ENCODE data around the gene WSCD2.

WSCD2 gene

DNA sequence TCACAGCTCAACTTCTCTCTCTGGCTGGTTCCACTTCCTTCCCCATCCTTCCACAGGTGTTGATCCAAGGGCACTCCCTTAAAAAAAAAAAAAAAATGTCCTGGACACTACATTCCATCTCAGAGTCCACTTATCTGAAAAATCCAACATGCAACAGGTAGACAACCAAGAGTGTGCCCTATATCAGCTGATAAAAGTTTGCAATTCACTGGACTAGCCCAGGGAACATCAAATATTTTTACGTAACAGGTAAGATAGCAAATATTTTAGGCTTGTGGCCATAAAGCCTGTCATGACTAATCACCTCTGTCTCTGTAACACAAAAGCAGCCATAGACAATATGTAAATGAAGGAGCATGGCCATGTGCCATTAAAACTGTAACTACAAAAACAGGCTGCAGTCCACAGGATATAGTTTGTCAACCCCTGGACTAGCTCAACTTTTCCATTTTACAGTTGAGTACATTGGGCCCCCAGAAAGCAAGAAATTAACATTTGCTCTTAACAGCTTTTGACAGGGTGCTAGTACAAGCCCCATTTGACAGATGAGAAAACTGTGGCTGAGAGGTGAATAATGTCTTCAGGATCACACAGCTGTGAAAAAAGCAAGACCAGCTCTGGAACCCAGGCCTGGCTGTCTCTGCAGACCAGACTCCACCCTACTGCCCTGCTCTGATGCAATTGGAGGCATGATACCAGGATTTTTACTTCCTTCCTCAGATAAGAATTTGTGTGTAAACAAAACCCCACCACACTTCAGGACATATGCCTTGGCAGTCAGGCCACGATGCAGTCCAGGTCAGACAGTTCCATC, 141.2 kb downstream of the WSCD2 start:
- intact Hi-C loops (cut with DNase I; ENCODE audit: low total_unique reads), result no loop called here
- H3K27me3 ChIP-seq, result no peaks in the 10 kb centered on the region
- peaks cover 0 to 7% (median 0%) of the 10 kb centered on the region in 3 donors for H3K9me3 ChIP-seq
- H3K36me3 ChIP-seq, result no peaks in the 10 kb centered on the region
- DNase-seq, result no peak
- no peak overlapping the region for H3K4me3 ChIP-seq
- TF ChIP-seq, protein P1, sequence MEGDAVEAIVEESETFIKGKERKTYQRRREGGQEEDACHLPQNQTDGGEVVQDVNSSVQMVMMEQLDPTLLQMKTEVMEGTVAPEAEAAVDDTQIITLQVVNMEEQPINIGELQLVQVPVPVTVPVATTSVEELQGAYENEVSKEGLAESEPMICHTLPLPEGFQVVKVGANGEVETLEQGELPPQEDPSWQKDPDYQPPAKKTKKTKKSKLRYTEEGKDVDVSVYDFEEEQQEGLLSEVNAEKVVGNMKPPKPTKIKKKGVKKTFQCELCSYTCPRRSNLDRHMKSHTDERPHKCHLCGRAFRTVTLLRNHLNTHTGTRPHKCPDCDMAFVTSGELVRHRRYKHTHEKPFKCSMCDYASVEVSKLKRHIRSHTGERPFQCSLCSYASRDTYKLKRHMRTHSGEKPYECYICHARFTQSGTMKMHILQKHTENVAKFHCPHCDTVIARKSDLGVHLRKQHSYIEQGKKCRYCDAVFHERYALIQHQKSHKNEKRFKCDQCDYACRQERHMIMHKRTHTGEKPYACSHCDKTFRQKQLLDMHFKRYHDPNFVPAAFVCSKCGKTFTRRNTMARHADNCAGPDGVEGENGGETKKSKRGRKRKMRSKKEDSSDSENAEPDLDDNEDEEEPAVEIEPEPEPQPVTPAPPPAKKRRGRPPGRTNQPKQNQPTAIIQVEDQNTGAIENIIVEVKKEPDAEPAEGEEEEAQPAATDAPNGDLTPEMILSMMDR (IDR thresholded peaks at IDR 0.05), result no peak
- no peaks in the 10 kb centered on the region for H3K4me1 ChIP-seq
- no peak overlapping the region for H3K27ac ChIP-seq

DNA sequence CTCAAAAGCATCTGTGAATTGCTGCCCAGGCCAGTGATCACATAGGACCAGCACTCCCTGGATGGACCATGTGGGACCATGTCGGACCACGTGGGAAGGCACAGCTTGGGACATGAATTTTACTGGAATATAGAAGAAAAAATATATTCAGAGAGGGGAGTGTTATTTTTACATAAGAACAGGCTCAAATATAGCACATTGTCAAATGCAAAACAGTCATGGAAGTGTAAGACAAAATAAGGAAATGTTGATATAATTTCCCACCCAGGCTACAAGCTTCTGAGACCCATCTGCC, 141.7 kb downstream of the WSCD2 start:
- Histone ChIP-seq H3K27ac (no peak overlapping the region), H3K36me3 (no peaks in the 10 kb centered on the region), H3K9me3 (peaks cover 0 to 7% (median 0%) of the 10 kb centered on the region in 3 donors), H3K27me3 (no peaks in the 10 kb centered on the region), H3K4me3 (no peak overlapping the region), H3K4me1 (no peaks in the 10 kb centered on the region)
- no peak for DNase-seq
- intact Hi-C loops (cut with DNase I; ENCODE audit: low total_unique reads), result no loop called here
- TF ChIP-seq, protein P1 (IDR thresholded peaks at IDR 0.05), result no peak

DNA sequence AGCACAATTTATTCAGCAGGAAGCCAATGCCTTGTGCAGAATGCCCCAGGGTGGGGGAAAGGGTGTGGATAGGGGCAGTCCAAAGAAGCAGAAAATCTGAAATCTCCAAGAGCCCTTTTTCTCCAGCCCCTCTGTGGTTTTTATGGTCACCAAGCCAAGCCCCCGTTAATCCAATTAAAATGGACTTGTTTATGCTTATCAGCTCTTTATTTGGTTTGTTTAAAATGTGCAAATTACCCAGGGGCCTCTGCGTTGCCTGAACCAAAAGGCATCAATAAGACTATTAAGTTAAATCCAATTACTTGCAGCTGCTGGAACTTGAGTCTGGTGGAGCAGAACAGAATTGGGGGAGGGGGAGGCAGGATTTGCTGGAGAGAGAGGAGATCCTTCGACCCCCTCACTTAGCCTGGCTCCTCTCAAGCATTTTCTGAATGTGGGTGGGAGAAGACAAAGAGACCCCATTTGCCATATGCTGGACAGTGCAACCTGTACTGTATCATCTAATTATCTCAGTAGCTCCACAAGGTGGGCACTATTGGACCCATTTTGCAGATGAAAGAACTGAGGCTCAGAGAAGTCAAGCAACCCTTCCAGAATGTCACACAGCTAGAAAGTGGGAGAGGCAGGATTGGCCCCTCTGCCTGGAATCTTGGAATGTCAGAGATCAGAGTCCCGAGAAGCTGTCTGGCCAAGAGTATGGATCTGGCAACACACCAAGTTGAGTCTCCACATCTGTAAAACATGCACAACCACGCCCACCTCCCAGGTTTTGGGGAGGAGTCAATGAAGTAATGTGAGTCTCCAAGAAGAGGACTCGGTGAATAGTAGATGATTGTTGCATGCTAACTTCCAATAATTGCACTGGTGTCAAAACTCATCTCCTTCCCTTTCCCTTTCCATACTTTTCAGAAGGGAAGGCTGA, 143.1 kb downstream of the WSCD2 start:
- no peak overlapping the region for H3K4me3 ChIP-seq
- H3K36me3 ChIP-seq, result no peaks in the 10 kb centered on the region
- TF ChIP-seq, protein P1 (IDR thresholded peaks at IDR 0.05), result no peak
- intact Hi-C loops (cut with DNase I; ENCODE audit: low total_unique reads), result no loop called here
- H3K27me3 ChIP-seq, result no peaks in the 10 kb centered on the region
- no peak overlapping the region for H3K27ac ChIP-seq
- H3K9me3 ChIP-seq, result peaks cover 0 to 4% (median 0%) of the 10 kb centered on the region in 3 donors
- DNase-seq, result no peak
- H3K4me1 ChIP-seq, result no peaks in the 10 kb centered on the region

DNA sequence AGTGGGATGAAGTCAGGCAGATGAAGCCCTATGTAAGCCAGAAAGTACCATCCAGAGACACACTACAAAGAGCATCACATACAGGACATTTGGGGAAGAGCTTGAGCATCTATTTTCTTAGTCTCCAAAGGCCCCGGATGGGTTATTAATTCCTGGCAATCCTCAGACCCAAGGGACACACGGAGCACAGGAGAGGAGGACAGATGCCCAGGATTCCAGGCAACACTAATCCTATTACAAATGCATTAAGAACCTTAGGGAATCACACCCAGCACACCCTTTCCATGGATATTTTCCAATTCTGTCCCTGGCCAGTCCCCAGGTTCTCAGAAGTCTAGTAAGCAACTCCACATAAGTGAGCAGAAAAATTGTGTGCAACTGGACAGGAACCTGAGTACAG, 144.1 kb downstream of the WSCD2 start:
- H3K27me3 ChIP-seq, result no peaks in the 10 kb centered on the region
- H3K27ac ChIP-seq, result no peak overlapping the region
- H3K9me3 ChIP-seq, result no peaks in the 10 kb centered on the region
- no peaks in the 10 kb centered on the region for H3K36me3 ChIP-seq
- DNase-seq, result no peak
- H3K4me3 ChIP-seq, result no peak overlapping the region
- TF ChIP-seq, protein P1 (IDR thresholded peaks at IDR 0.05), result no peak
- intact Hi-C loops (cut with DNase I; ENCODE audit: low total_unique reads), result no loop called here
- no peaks in the 10 kb centered on the region for H3K4me1 ChIP-seq

DNA sequence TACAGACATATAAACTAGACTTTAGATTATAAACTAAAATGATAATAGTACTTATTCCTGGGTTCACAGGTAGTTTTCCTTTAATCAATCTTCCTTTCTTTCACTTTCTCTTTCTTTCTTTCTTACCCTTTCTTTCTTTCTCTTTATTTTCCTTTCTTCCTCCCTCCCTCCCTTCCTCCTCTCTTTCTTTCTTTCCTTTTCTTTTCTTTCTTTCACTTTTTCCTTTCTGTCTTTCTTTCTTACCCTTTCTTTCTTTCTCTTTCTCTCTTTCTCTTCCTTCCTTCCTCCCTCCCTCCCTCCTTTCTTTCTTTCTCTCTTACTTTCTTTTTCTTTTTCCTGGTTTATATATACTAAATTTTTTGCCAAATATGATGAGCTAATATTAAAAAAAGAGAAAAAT, 148.5 kb downstream of the WSCD2 start:
- Histone ChIP-seq H3K4me3 (no peak overlapping the region), H3K36me3 (no peaks in the 10 kb centered on the region), H3K27ac (no peak overlapping the region), H3K9me3 (no peaks in the 10 kb centered on the region), H3K27me3 (peaks cover 0 to 5% of the 10 kb centered on the region in 2 donors), H3K4me1 (no peaks in the 10 kb centered on the region)
- no peak for DNase-seq
- TF ChIP-seq, protein P1 (IDR thresholded peaks at IDR 0.05), result no peak
- intact Hi-C loops (cut with DNase I; ENCODE audit: low total_unique reads), result no loop called here
